Gastroesophageal sphincter (tissue), 4 donors: ENCODE measurements around the gene SLC41A2. TPM values are rescaled to one million over a fixed set of nuclear protein-coding genes. Genes with fewer than 3 reads are reported as not detected.

Experiments
- ATAC-seq: fragments of 150-250 bp; one replicate; pipeline ENCODE4 v1.9.1; 2016; ENCODE audit warnings: mild to moderate bottlenecking, moderate library complexity
- H3K27ac ChIP-seq, 4 donors: fragments of 200-600 bp; sonication (generic) in 3 of 4; 1 replicate in 3 of 4; 2 replicates in 1 of 4; pipeline ENCODE4 v1.5.1; 2016 to 2019
- H3K27me3 ChIP-seq: fragments of 200-600 bp; sonication (generic); one replicate; pipeline ENCODE4 v1.5.1; 2019
- H3K36me3 ChIP-seq, 2 donors: fragments of 200-600 bp; sonication (generic); one replicate each; pipeline ENCODE4 v1.5.1; 2019; ENCODE audit warnings: control low read depth in 1 of 2
- H3K4me1 ChIP-seq, 3 donors: fragments of 200-600 bp; sonication (generic); 1 replicate in 2 of 3; 2 replicates in 1 of 3; pipeline ENCODE4 v1.5.1; 2016 to 2019; ENCODE audit warnings: control low read depth in 2 of 3
- H3K4me3 ChIP-seq, 2 donors: fragments of 200-600 bp; sonication (generic); one replicate each; pipeline ENCODE4 v1.5.1; 2019; ENCODE audit warnings: mild to moderate bottlenecking in 1 of 2, moderate library complexity in 1 of 2
- H3K9me3 ChIP-seq, 3 donors: fragments of 200-600 bp; sonication (generic); one replicate each; pipeline ENCODE4 v1.5.1; 2017 to 2019; ENCODE audit warnings: control low read depth in 2 of 3
- EP300 ChIP-seq: sonication (generic); formaldehyde crosslinking; IDR thresholded peaks from one replicate; pipeline ENCODE4 v1.6.1; 2017; ENCODE audit warnings: antibody characterized with exemption, mild to moderate bottlenecking
- POLR2A ChIP-seq, 2 donors: fragments of 450-650 bp; IDR thresholded peaks; one replicate each; pipeline ENCODE4 v1.6.1; 2017; ENCODE audit warnings: antibody characterized with exemption in 2 of 2, mild to moderate bottlenecking in 2 of 2, moderate library complexity in 1 of 2
- POLR2AphosphoS5 ChIP-seq: sonication (generic); formaldehyde crosslinking; IDR thresholded peaks from one replicate; pipeline ENCODE4 v1.6.1; 2017; ENCODE audit warnings: antibody characterized with exemption
- WGBS, 2 donors: methylation state at CpG; one replicate each; pipeline ENCODE4 v1.1.5; 2018; ENCODE audit warnings: low coverage in 1 of 2; 5-methylcytosine and 5-hydroxymethylcytosine counted together
- total RNA-seq, 4 donors: library from RNA; depleted of rRNA; stranded (reverse); fragments of >200 nt; gene quantifications; one replicate each; pipeline ENCODE4 v1.1.0, GENCODE V29; 2016
- TF ChIP-seq, protein P1 (sequence below), 4 experiments: fragments of 200-600 bp in 2 of 4; fragments of 450-650 bp in 2 of 4; sonication (generic) in 1 of 4; IDR thresholded peaks; one replicate each; pipeline ENCODE4 v1.5.1; 2017 to 2019; ENCODE audit warnings: antibody characterized with exemption in 4 of 4, mild to moderate bottlenecking in 2 of 4, moderate library complexity in 2 of 4

SLC41A2 gene
- total RNA-seq, 4 donors from 2014 or later, result 24.1 to 95.4 (median 49.4) TPM

DNA sequence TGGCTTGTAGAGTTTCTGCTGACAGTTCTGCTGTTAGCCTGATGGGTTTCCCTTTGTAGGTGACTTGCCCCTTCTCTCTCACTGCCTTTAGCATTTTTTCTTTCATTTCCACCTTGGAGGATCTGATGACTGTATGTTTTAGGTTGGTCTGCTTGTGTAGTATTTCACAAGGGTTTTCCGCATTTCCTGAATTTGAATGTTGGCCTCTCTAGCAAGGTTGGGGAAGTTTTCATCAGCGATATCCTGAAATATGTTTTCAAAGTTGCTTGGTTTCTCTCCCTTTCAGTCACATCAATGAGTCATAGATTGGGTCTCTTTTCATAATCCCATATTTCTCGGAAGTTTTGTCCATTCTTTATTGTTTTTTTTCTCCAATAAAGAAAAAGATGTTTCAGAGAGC lies 39.5 kb upstream of the SLC41A2 start:
- Histone ChIP-seq H3K9me3 (no peaks in the 10 kb centered on the region), H3K36me3 (peaks cover 3 to 94% of the 10 kb centered on the region in 2 donors), H3K4me3 (no peak overlapping the region), H3K27me3 (no peaks in the 10 kb centered on the region), H3K4me1 (no peaks in the 10 kb centered on the region), H3K27ac (no peak overlapping the region)
- no peak for TF ChIP-seq POLR2AphosphoS5
- TF ChIP-seq EP300, result no peak
- TF ChIP-seq, protein P1, sequence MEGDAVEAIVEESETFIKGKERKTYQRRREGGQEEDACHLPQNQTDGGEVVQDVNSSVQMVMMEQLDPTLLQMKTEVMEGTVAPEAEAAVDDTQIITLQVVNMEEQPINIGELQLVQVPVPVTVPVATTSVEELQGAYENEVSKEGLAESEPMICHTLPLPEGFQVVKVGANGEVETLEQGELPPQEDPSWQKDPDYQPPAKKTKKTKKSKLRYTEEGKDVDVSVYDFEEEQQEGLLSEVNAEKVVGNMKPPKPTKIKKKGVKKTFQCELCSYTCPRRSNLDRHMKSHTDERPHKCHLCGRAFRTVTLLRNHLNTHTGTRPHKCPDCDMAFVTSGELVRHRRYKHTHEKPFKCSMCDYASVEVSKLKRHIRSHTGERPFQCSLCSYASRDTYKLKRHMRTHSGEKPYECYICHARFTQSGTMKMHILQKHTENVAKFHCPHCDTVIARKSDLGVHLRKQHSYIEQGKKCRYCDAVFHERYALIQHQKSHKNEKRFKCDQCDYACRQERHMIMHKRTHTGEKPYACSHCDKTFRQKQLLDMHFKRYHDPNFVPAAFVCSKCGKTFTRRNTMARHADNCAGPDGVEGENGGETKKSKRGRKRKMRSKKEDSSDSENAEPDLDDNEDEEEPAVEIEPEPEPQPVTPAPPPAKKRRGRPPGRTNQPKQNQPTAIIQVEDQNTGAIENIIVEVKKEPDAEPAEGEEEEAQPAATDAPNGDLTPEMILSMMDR (IDR thresholded peaks at IDR 0.05), result no peak
- no peak for TF ChIP-seq POLR2A (IDR thresholded peaks at IDR 0.05)
- ATAC-seq, result no peak
- 80 to 87% methylated on average over 1 to 3 of the region's 3 CpGs for WGBS, 2 donors

DNA sequence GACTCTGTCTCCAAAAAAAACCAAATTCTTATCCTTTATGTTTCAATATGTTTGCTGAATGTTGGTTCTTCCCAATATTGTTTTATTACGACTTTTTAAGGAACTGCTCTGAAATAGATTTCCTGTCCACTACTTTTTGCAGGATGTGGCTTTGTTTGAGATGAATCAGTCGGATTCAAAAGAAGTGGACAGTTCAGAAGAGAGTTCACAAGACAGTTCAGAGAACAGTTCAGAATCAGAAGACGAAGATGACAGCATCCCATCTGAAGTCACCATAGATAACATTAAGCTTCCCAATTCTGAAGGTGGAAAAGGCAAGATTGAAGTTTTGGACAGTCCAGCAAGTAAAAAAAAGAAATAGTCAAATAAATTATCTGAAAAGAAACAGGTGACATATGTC lies 36.2 kb upstream of the SLC41A2 start:
- WGBS, 2 donors, result 62 to 63% methylated on average over 2 to 3 of the region's 3 CpGs
- Histone ChIP-seq H3K4me1 (no peaks in the 10 kb centered on the region), H3K36me3 (peaks cover 0 to 97% of the 10 kb centered on the region in 2 donors), H3K27ac (no peak overlapping the region), H3K9me3 (no peaks in the 10 kb centered on the region), H3K27me3 (no peaks in the 10 kb centered on the region), H3K4me3 (no peak overlapping the region)
- no peak for ATAC-seq
- TF ChIP-seq, protein P1 (IDR thresholded peaks at IDR 0.05), result no peak
- TF ChIP-seq EP300, result no peak
- TF ChIP-seq POLR2A (IDR thresholded peaks at IDR 0.05), result no peak
- TF ChIP-seq POLR2AphosphoS5, result no peak

DNA sequence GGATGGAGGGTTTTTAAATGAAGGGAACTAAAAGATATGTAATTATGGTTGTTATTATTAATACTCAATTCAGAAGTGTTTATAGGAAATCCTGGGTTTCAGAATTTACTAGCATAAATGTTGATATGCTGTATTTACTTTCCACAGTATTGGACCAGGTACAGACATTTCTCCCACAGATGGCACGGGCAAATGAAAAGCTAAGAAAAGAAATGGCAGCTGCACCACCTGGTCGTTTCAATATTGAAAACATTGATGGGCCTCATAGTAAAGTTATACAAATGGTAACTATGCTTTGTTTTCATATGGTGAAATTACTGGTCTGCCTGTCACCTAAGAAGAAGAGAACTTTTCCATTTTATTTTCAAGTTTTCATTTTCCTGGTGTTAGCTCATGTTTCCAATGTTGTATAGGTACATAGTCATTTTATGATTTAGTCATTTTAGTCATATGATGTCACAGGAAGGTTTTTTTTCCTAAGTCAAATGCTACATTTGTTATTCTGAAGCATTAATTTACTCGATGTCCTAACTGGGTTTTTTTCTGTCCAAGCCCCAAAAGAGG lies 33.6 kb upstream of the SLC41A2 start:
- no peak for ATAC-seq
- H3K27ac ChIP-seq, result no peak overlapping the region
- 48 to 74% methylated on average over 3 of the region's 3 CpGs for WGBS, 2 donors
- no peak overlapping the region for H3K4me3 ChIP-seq
- peaks cover 0 to 82% of the 10 kb centered on the region in 2 donors for H3K36me3 ChIP-seq
- TF ChIP-seq POLR2AphosphoS5 (no peak), EP300 (no peak), POLR2A (IDR thresholded peaks at IDR 0.05) (no peak)
- TF ChIP-seq, protein P1 (IDR thresholded peaks at IDR 0.05), result no peak
- H3K27me3 ChIP-seq, result no peaks in the 10 kb centered on the region
- no peaks in the 10 kb centered on the region for H3K9me3 ChIP-seq
- peaks cover 5 to 15% (median 8%) of the 10 kb centered on the region in 3 donors for H3K4me1 ChIP-seq

DNA sequence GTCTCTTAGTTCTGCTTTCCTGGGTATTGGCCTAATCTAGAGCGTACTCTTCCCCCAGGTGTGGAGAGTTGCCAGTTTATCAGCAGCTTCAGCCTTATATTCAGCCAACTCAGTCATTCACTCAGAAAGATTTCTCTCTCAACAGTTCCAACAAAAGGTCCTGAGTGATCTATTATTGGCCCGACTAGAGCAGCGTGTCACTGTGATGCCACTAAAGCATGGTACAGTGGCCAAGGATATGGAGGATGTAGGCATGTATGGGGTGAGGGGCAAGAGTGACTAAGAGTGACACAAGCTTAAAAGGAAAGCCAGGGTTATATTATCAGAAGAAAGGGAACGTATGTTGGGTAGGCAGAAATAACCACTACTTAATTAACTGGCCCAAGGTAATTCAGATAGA lies 32.9 kb upstream of the SLC41A2 start:
- Histone ChIP-seq H3K9me3 (no peaks in the 10 kb centered on the region), H3K27ac (no peak overlapping the region), H3K27me3 (no peaks in the 10 kb centered on the region), H3K4me3 (no peak overlapping the region), H3K36me3 (peaks cover 0 to 75% of the 10 kb centered on the region in 2 donors), H3K4me1 (peaks cover 5 to 17% (median 8%) of the 10 kb centered on the region in 3 donors)
- ATAC-seq, result no peak
- WGBS, 2 donors, result 93 to 96% methylated on average over 2 to 4 of the region's 4 CpGs
- TF ChIP-seq EP300 (no peak), POLR2AphosphoS5 (no peak), POLR2A (IDR thresholded peaks at IDR 0.05) (no peak)
- TF ChIP-seq, protein P1 (IDR thresholded peaks at IDR 0.05), result no peak
